ENCODE measurements around the gene CCDC85C.

The CCDC85C gene

DNA sequence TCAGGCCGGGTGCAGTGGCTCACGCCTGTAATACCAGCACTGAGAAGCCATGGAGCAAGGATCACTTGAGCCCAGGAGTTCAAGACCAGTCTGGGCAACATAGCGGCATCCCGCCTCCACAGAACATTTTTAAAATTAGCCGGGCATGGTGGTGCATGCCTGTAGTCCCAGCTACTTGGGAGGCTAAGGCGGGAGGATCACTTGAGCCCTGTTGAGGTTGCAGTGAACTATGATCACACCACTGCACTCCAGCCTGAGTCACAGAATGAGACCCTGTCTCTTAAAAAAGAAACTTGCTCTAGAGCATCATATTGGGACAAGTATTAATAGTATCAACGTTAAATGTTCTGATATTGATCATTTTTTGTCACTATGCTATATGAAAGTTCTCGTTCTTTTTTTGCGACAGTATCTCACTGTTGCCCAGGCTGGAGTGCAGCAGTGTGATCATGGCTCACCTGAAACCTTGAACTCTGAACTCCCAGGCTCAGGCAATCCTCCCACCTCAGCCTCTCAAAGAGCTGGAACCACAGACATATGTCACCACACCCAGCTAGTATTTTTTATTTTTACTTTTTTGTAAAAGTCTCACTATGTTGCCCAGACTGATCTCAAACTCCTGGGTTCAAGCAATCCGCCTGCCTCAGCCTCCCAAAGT, 47.7 kb downstream of the CCDC85C start:
- DNase-seq = no peak

DNA sequence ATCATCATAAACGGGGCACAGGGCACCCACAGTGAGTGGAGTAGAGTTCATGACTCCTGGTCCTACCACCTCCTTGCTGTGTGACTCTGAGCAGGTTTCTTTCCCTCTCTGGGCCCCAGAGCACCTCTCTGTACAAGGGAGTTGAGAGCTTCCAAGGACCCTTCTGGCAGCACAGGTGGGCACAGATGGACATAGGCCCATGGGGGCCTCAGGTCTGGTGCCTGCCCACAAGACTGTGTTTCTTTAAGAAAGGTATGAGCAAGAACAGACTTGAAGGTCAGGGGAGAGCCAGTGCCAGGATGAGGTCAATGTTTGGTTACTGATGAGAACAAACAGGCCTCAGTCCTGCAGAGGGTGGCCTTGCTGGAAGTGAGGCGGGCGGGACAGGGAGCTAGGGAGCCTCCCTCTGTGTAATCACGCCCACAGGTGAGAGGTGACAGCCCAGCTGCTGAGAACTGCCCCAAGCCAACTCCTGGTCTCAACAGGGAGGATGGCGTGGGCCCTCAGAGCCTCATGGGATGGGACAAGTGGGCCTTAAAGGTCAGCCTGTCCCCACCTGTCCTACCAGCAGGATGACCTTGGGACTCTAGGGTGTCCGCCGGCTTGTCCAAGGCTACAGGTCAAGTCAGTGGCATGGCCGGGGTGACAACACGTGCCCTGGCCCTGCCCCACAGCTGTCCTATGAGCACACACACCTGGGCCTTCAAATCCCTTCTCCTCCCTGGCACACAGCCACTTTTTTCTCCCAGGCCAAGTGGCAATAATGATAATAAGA, 49.1 kb downstream of the CCDC85C start:
- DNase-seq = no peak

DNA sequence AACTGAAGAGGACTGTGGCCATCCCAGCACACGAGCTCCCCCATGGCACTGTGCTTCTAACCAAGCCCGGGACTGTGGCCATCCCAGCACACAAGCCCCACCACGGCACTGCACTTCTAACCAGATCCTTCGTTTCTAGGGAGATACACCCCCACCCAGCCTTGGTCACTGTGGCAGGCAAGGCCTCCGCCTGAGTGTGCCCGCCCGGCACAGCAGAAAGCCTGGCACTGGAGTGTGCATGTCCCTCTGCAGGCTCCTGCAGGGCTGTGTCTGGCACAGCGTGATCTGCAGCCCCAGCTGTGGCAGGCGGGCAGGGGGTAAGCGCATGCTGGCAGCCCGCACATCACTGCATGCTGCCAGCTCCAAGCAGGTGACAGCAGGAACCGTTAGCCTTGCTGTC, 49.8 kb downstream of the CCDC85C start:
- no peak for DNase-seq

DNA sequence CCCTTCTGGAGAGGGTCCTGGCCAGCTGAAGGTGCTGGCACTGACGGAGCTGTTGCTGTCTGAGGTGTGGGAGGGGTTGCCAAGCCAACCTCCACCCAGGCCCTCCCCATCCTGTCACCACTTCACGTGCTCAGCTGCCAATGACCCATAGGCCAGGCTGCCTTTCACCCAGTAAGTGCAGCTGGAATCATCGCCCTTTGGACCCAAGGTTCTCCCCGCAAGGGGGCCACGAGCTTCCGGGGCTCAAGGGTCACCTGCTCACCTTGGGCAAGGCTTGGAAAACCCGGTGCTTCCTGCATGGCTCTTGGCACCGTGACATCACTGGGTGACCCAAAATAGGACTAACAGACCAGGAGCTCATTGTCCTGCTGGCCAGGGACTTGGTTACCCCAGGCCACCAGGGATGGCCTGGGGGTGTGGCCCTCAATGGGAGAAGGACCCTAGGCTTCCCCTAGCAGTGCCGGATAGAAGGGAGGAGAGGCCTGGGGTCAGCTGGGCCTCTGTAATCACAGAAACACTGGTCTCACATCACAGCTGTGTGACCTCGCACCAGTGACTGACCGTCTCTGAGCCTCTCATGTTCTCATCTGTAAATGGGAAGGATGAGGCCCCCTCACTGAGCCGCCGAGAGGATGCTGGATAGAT, 51.3 kb downstream of the CCDC85C start:
- DNase-seq = no peak

DNA sequence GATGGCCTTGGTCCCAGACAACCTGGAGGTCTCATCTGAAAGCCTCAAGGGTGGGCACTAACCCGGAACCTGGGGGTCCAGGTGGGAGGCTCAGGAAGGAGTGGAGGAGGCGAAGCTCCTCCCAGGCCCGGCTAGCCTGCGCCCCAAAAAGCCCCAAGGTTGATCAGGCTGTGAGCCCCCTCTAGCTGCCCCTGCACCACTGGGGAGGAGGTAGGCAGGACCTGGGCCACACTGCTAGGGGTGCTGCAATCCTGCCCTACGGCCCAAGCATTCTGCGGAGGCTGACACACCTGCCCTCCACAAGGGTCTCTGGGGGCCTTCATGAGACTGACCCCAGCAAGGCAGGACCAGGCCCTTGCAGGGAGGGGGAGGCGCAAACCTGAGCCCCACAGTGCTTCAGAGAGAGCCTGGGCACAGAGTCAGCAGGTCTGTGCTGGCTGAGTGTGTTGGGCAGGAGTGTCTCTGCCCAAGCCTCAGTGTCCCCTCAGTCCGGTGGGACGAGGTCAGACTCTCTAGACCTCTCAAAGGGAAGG, 51.9 kb downstream of the CCDC85C start:
- no peak for DNase-seq

DNA sequence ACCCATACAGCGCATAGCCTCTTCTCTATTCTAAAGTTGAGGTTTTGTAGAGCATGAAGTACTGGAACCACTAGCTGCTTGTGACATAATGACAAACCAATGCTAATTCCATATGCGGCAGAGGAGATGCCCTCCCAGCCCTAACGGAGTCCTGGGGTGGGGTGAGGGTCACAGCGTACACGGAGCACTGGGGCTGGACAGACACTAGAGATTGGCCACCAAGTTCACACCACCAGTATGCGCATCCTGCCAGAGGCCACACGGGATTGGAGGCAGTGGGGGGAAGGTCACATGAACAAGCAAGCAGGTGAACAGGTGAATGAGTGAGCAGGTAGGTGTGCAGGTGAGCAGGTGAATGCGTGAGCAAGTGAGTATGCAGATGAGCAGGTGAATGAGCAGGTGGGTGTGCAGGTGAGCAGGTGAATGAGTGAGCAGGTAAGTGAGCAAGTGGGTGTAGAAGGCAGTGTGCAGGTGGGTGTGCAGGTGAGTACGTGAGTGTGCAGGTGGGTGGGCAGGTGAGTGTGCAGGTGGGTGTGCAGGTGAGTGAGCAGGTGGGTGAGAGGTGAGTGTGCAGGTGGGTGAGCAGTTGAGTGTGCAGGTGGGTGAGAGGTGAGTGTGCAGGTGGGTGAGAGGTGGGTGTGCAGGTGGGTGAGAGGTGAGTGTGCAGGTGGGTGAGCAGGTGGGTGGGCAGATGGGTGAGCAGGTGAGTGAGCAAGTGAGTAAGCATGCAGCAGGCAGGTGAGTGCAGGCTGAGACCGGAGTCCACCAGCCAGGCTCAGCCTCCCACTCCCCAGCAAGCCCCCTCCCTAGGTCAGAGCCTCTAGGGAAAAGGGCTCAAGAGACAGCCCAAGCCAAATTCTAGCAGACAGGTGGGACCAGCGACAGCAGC, 52.7 kb downstream of the CCDC85C start:
- DNase-seq = no peak

DNA sequence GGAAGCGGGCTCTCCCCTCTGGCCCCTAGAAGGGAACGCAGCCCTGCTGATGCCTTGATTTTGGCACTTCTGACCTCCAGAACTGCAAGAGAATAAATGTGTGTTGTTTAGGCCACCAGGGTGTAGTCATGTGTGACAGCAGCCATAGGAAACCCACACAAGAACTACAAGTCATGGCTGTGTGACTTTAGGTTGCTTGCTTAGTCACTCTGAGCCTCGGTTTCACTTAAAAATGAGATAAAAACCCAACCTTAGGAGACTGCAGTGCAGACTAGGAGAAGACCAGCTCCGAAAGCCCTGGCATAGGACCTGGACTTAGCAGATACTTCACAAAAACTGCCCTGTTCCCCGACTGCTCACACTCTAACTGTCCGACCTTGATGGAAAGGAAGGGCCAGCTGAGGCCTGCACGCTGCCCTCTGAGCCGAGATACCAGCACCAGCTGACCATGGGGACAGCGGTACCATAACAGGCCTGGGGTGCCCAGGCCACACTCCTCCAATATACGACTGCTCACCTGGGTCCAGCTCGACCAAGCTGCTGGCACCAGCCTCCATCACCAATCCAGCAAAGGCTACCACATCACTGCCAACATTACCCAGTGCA, 53.5 kb downstream of the CCDC85C start:
- no peak for DNase-seq

DNA sequence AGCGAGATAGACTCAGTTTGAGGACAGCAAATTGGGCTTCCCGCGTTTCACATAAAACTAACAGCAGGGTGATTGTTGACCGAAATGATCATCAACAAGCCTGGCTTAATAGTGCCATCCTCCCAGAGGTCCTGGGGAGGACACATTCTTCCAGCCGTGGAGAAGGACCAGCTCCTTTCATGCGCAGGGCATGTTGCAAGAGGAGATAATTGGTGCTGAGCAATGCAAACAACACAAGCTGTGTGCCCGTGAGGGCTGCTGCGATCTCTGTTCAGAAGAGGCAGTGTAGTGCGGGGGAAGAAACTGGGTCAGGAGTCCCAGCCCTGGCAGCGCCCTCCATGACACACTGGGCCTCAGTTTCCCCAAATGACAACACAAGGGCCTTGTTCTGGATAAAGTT, 54.3 kb downstream of the CCDC85C start:
- DNase-seq = no peak

DNA sequence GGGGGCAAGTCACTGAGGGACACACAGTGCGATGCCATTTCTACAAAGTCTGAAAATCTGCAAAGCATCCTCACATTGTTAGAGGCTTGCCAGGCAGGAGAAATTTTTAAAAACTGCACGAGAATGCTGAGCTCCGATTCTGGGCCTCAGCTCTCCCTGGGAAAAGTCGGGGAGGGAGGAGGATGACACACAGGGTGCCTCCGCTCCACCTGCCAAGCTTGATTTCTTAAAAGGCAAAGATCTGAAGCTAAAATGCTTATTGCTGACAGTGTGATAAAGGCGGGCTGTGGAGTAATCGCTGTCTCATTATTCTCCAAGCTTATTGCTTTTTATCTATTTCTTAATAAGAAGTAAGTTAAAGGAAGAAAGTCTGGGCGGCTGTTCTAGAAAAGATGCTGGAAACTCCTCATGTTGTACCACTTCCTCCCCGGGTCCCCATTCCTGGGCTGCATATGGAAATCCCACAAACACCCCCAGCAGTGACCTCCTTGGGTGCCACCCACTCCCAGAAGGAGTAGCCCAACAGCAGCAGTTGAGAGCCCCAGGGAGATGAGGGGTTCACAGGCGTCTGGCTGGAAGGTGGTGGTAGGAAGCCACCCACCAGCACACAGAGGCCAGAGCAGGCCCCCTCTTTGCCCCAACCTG, 55.0 kb downstream of the CCDC85C start:
- DNase-seq = no peak

DNA sequence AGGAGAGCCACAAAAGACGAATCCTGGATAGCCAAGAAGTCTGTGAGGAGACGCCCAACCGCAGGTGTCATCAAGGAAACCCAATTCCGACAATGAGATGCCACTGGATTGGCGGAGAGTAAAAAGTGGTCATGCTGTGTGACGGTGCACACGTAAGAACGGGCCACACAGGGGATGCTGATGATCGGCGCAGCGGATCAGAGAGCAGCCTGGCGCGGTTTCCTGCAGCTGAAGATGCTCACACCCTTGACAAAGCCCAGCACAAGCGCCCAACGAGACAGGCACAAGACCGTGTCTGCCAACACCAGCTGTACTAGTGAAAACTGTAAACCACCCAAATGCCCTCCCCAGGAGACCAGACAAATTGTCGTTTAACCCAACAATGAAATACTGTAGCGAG, 55.8 kb downstream of the CCDC85C start:
- DNase-seq = no peak

DNA sequence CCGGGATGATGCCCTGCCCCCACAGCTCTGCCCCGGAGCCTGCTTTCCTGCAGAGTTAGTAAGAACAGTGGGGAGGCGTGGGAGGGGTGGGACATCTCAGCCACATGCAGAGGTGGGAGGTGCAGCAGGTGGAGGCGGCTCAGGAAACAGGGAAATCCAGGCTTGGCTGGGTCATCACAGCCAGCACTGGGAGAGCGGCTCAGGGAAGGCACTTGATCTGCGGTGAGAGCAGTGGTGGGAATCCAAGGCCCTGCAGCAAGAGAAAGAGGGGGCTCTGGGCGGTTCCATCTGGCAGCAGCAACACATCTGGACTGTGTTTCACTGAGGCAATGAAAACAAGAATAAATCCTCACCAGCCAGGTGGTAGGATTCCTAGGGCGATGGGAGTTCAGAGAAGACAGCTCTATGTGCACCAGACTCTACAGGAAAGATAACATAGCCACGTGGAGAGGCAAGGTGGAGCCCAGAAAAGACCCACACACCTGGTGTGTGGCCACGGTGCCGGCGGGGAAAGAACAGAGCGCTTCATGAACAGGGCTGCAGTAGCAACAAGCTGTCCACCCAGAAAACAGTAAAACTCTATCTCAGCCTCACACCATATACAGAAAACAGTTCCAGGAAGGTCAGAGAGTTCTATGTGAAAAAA, 57.6 kb downstream of the CCDC85C start:
- DNase-seq = no peak

DNA sequence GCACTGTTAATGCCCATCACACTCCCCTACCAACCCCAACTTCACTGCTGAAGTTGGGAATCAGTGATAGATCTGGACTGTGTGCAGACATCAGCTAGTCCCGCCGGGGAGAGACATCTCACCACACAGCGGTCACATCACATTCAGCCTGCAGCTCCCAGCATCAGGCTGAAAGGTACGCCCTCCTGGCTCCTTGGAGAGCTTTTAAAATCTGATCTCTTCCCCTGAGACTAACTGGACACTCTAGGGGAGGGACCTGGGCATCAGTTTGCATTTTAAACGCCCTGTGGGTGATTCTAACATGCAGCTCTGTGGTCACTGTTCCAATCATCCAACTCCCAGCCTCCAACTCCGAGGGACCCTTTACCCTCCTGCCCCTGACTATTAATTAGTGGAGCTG, 58.4 kb downstream of the CCDC85C start:
- no peak for DNase-seq

DNA sequence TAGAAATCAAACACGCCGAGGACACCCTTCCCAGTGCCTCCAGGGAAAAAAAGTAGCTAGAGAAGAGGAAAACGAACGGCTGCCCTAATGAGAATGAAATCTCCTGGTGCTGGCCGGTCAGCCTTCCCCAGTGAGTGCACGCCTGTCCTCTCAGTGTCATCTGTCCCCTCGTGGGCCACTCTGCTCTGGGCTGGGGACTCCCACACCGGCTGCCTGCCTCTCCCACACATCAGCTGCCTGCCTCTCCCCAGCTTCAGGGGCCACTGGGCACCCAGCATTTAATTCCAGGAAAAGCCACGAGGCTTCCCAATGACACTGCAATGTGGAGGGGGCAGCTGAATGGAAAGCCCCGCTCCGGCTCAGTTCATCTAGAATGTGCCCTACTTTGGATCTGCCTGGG, 59.0 kb downstream of the CCDC85C start:
- no peak for DNase-seq

DNA sequence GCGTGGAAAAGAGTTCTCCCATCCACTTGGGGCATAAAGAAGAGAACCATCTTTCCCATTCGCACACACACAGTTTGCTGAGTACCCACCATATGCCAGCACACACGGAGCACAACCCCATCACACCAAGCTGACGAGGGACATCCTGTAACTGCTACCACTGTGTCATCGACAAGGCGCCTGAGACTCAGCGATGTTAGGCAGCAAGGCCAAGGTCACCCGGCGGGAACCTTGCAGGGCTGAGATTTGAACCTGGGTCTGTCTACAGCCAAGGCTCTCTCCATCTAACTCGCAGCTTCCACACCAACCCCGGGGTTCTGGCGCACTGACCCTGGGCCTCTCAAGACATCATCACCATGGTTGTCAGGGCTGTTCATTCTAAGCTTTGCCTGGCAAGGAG, 60.0 kb downstream of the CCDC85C start:
- DNase-seq = no peak

DNA sequence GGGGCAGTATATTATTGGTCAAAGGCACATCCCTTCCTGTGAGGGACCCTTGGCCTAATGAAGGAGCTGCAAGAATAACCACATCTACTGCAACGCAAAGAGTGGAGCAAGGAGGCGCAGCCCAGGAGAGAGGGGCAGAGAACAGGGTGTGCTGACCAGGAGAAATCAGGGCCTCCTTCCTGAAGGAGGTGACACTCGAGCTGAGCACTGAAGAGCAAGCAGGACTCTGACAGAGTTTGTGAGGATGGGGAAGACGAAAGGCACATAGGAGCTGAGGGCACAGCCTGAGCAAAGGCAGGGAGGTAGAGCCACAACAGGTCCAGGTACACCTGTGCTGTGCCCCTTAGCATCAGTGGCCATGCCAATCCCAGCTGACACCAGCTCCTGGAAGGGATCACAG, 60.6 kb downstream of the CCDC85C start:
- no peak for DNase-seq

DNA sequence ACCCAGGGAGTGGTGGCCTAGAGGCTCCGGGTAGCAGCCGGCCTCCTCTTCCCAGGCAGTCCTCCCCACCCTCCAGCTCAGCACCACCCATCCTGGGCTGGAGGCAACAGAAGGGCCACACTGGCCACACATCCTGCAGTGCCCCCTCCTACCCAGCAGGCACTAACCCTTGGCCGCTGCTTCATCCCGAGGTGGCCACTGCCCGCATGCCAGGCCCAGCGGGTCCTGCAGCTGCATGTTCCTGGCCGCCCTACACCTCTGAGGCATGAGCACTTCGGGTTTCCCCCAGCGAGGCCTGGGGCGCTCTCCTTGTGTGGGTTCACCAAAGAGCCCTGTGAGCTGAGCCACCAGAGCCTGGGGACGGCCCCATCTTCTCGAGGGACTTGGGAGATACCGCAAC, 61.4 kb downstream of the CCDC85C start:
- DNase-seq = no peak

DNA sequence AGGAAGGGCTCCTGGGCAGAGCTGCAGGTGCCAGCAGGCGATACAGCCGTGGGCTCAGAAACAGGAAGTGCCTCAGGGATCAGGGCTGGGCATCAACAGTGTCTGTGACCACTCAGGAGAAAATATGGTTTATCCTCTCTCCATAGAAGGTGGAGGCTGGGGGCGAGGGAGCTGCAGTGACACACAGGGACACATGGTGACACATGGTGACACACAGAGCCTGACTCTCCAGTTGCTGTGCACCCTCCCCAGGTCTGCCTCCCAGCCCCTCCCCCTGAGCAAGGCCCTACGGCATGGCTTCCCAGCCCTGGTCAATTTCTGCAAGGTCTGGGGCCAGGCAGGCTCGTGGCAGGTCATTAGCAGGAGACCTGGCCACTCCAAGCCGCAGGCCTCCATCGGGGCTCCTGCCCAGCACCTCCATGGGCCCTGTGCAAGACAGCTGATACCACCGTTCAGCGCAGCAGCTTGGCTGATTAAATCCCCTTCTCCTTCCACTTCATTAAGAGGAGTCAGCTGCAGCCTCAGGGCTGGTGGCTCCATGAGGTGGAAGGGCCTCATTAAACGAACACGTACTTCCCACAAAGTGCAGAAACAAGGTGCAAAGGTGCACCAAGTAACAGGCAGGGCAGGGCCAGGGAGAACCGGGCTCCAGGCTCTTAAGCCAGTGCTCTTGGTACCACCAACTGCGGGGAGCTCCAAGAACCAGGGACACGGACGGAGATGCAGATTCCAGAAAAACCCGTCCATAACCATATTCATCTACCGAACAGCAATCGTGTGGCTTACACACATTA, 62.1 kb downstream of the CCDC85C start:
- DNase-seq = no peak

DNA sequence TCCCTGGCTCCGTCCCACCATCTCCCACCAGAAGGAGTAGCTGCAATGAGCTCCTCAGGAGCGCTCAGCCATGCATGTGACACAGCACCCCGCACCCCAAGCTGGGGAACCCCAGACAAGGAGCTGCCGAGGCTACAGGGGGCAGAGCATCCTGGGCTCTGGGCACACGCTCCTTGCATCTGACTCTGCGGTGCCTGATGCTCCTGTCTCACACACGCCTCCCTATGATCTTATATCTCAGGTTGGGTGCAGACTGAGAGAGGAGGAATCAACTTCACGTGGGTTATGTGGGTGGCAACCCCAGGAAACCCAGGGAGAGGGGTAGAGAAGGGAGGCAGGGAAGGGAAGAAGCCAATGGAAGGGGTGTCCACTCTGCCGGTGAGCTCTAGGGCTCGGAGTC, 62.8 kb downstream of the CCDC85C start:
- no peak for DNase-seq

DNA sequence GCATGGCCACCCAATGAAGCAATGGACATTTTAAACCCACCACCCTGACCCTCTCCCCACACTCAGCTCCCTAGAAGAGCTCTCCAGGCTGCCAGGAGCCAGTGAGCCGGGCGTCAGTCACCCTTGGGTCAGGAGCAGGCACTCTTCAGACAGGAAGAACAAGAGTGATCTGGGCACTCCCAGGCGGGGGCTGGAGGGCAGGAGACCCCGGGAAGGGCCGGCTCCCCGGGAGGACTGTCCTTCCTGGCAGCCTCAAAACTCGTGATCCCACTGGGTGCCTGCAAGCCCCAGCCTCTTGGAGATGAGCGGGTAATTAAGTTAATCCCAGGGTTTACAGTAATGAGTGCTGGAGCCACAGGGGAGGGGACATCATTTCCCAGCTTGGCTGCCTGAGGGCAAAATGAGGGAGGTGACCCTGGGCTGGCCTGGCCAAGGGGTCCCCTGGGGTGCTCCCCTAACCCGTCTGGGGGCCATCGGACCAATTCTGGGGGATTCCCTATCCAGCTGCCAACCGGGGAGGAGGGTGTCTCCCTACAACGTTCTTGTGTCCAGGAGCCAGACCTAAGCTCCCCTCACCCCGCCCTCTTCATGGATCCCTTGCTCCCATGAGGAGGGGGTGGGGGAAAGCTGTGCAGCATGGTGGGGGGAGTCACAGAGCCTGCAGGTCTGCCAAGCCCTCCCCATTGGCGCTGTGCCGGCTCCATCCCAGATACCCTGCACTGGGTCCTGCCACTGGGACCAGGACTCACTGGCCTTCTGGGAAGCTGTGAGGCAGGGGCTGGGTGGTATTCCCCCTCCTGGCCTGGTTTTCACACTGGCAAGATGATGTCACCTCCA, 63.6 kb downstream of the CCDC85C start:
- DNase-seq = no peak

Data from suppressor macrophage (primary cell).